Glutamatergic neuron (in vitro differentiated cells): ENCODE data around the gene MAML2. TPM values are rescaled to one million over a fixed set of nuclear protein-coding genes. Genes with fewer than 3 reads are reported as not detected.
"Not testable (repeated sequence)": the region's sequence is repeated elsewhere in the genome, so short reads cannot be mapped to it uniquely, and the experiment has no call there.

Source experiments
- DNase-seq: peaks from one replicate; pipeline ENCODE4 v3.0.0; 2022
- H3K27ac Mint-ChIP-seq: one replicate; pipeline ENCODE4 v1.8.0; 2020; ENCODE audit warnings: mild to moderate bottlenecking, mixed read lengths, inconsistent platforms; ENCODE audit not compliant: unreplicated experiment
- H3K27me3 Mint-ChIP-seq: one replicate; pipeline ENCODE4 v1.8.0; 2020; ENCODE audit warnings: mild to moderate bottlenecking, moderate library complexity, mixed read lengths, inconsistent platforms; ENCODE audit not compliant: unreplicated experiment
- H3K36me3 Mint-ChIP-seq: one replicate; pipeline ENCODE4 v1.8.0; 2020; ENCODE audit warnings: mild to moderate bottlenecking, mixed read lengths, inconsistent platforms; ENCODE audit not compliant: unreplicated experiment
- H3K4me1 Mint-ChIP-seq: one replicate; pipeline ENCODE4 v1.8.0; 2020; ENCODE audit warnings: mild to moderate bottlenecking, low read depth, mixed read lengths, inconsistent platforms; ENCODE audit not compliant: unreplicated experiment
- H3K4me3 Mint-ChIP-seq: one replicate; pipeline ENCODE4 v1.8.0; 2020; ENCODE audit warnings: mild to moderate bottlenecking, mixed read lengths, inconsistent platforms; ENCODE audit not compliant: unreplicated experiment
- H3K9me3 Mint-ChIP-seq: one replicate; pipeline ENCODE4 v1.8.0; 2020; ENCODE audit warnings: mild to moderate bottlenecking, moderate library complexity, mixed read lengths, inconsistent platforms; ENCODE audit not compliant: unreplicated experiment
- CTCF ChIP-seq: fragments of 200-600 bp; sonication (generic); IDR thresholded peaks from one replicate; pipeline ENCODE4 v1.5.0; 2021; ENCODE audit not compliant: partially characterized antibody, unreplicated experiment
- total RNA-seq: library from RNA; stranded (reverse); fragmentation: NEBNext Ultra II Directional; extraction: Animal tissue kit (Norgen Biotek cat#: 25700); gene quantifications from one replicate; pipeline ENCODE4 v1.2.1, GENCODE V29; 2021; ENCODE audit not compliant: unreplicated experiment

MAML2 gene
- total RNA-seq, 1 donor from 2014 or later = 2.1 TPM

- Mint-ChIP-seq H3K9me3 (no peaks in the 10 kb centered on the region), H3K36me3 (no peaks in the 10 kb centered on the region), H3K4me3 (no peak overlapping the region), H3K27ac (no peak overlapping the region), H3K27me3 (no peaks in the 10 kb centered on the region), H3K4me1 (no peaks in the 10 kb centered on the region)
- no peak for TF ChIP-seq CTCF
- DNase-seq = no peak
Measured at GRCh38 chr11:96292291-96293010, 50.5 kb downstream of the MAML2 start.

GRCh38 chr11:96290631-96291030 is 52.4 kb downstream of the MAML2 start:
- H3K27ac Mint-ChIP-seq = no peak overlapping the region
- H3K27me3 Mint-ChIP-seq = no peaks in the 10 kb centered on the region
- no peaks in the 10 kb centered on the region for H3K4me1 Mint-ChIP-seq
- peaks cover 2% of the 10 kb centered on the region for H3K9me3 Mint-ChIP-seq
- no peak overlapping the region for H3K4me3 Mint-ChIP-seq
- no peak for DNase-seq
- no peak for TF ChIP-seq CTCF
- no peaks in the 10 kb centered on the region for H3K36me3 Mint-ChIP-seq

- H3K9me3 Mint-ChIP-seq = peaks cover 2% of the 10 kb centered on the region
- no peaks in the 10 kb centered on the region for H3K27me3 Mint-ChIP-seq
- no peaks in the 10 kb centered on the region for H3K4me1 Mint-ChIP-seq
- no peak overlapping the region for H3K27ac Mint-ChIP-seq
- H3K4me3 Mint-ChIP-seq = no peak overlapping the region
- DNase-seq = no peak
- no peak for TF ChIP-seq CTCF
- H3K36me3 Mint-ChIP-seq = no peaks in the 10 kb centered on the region
Measured at GRCh38 chr11:96290031-96290430, 53.0 kb downstream of the MAML2 start.

GRCh38 chr11:96288915-96289314 is 54.1 kb downstream of the MAML2 start:
- Mint-ChIP-seq H3K36me3 (no peaks in the 10 kb centered on the region), H3K27me3 (no peaks in the 10 kb centered on the region), H3K9me3 (peaks cover 2% of the 10 kb centered on the region), H3K4me1 (no peaks in the 10 kb centered on the region), H3K27ac (no peak overlapping the region), H3K4me3 (no peak overlapping the region)
- no peak for DNase-seq
- no peak for TF ChIP-seq CTCF

GRCh38 chr11:96287822-96288439 is 55.1 kb downstream of the MAML2 start:
- Mint-ChIP-seq H3K4me3 (no peak overlapping the region), H3K27ac (no peak overlapping the region), H3K4me1 (no peaks in the 10 kb centered on the region), H3K9me3 (peaks cover 2% of the 10 kb centered on the region), H3K27me3 (no peaks in the 10 kb centered on the region), H3K36me3 (no peaks in the 10 kb centered on the region)
- no peak for DNase-seq
- no peak for TF ChIP-seq CTCF

- not testable (repeated sequence) for H3K27me3 Mint-ChIP-seq, H3K9me3 Mint-ChIP-seq, H3K4me3 Mint-ChIP-seq, H3K27ac Mint-ChIP-seq, H3K4me1 Mint-ChIP-seq, H3K36me3 Mint-ChIP-seq, DNase-seq
Measured at GRCh38 chr11:96285985-96286384, 57.0 kb downstream of the MAML2 start.
